Ureter (tissue), 1 donor: Measurements from ENCODE around the gene RAP1GAP2. TPM values are rescaled to one million over a fixed set of nuclear protein-coding genes. Genes with fewer than 3 reads are reported as not detected.
"Not testable (repeated sequence)": the region's sequence is repeated elsewhere in the genome, so short reads cannot be mapped to it uniquely, and the experiment has no call there.

Source experiments
- DNase-seq: peaks from one replicate; pipeline ENCODE4 v3.0.0-alpha.2; 2020; ENCODE audit warnings: low spot score
- total RNA-seq: library from RNA; stranded (reverse); gene quantifications from one replicate; pipeline ENCODE4 v1.2.4, GENCODE V29; 2023
- donor health status: DM: yes; HTN: yes; CAD: no.

RAP1GAP2 gene
- total RNA-seq, result 49.2 TPM

- DNase-seq, result peak; percentile 55
Observed at GRCh38 chr17:2796164-2797125, at the start of gene RAP1GAP2. Gene RAP1GAP2, plus strand, starts transcription at chr17:2796438. Its CDS starts 90 bp downstream, at chr17:2796528.

- no peak for DNase-seq
Observed at GRCh38 chr17:2749058-2749783, 47.0 kb upstream of the RAP1GAP2 start, which contains the start of gene CCDC92B. Gene CCDC92B, minus strand, starts transcription at chr17:2749652. Its CDS starts 14,507 bp downstream, at chr17:2735145.

- DNase-seq, result peak; percentile 71
Observed at GRCh38 chr17:2749784-2750181, 46.5 kb upstream of the RAP1GAP2 start.

GRCh38 chr17:2750721-2751120 is 45.5 kb upstream of the RAP1GAP2 start:
- no peak for DNase-seq

- DNase-seq, result no peak
Observed at GRCh38 chr17:2751491-2751890, 44.7 kb upstream of the RAP1GAP2 start.

- DNase-seq, result no peak
Observed at GRCh38 chr17:2755891-2756724, 40.1 kb upstream of the RAP1GAP2 start.

GRCh38 chr17:2758870-2759269 is 37.4 kb upstream of the RAP1GAP2 start:
- no peak for DNase-seq

GRCh38 chr17:2770129-2770528 is 26.1 kb upstream of the RAP1GAP2 start:
- no peak for DNase-seq

- no peak for DNase-seq
Observed at GRCh38 chr17:2775206-2775605, 21.0 kb upstream of the RAP1GAP2 start.

GRCh38 chr17:2776589-2777241 is 19.5 kb upstream of the RAP1GAP2 start:
- DNase-seq, result no peak

- DNase-seq, result no peak
Observed at GRCh38 chr17:2777242-2777867, 18.9 kb upstream of the RAP1GAP2 start.

GRCh38 chr17:2778489-2778888 is 17.7 kb upstream of the RAP1GAP2 start:
- no peak for DNase-seq

GRCh38 chr17:2779545-2779944 is 16.7 kb upstream of the RAP1GAP2 start:
- no peak for DNase-seq

GRCh38 chr17:2780256-2780655 is 16.0 kb upstream of the RAP1GAP2 start:
- DNase-seq, result no peak

- no peak for DNase-seq
Observed at GRCh38 chr17:2780931-2781454, 15.2 kb upstream of the RAP1GAP2 start.

- DNase-seq, result not testable (repeated sequence)
Observed at GRCh38 chr17:2781598-2781997, 14.6 kb upstream of the RAP1GAP2 start.

- no peak for DNase-seq
Observed at GRCh38 chr17:2782055-2782454, 14.2 kb upstream of the RAP1GAP2 start.

GRCh38 chr17:2783310-2784030 is 12.8 kb upstream of the RAP1GAP2 start:
- no peak for DNase-seq

GRCh38 chr17:2784864-2785263 is 11.4 kb upstream of the RAP1GAP2 start:
- DNase-seq, result no peak

GRCh38 chr17:2785376-2785775 is 10.9 kb upstream of the RAP1GAP2 start:
- DNase-seq, result not testable (repeated sequence)
